Astrocyte of the spinal cord (primary cell): ENCODE data around the gene MADCAM1.
A peak's percentile ranks its signal among the peaks of the same experiment; 100 is the strongest.

Source experiments
- DNase-seq: peaks from one replicate; pipeline ENCODE4 v3.0.0; 2011; ENCODE audit warnings: low read depth, low spot score
- H3K4me3 ChIP-seq: 2 replicates; pipeline ENCODE4 v1.5.1; 2011; ENCODE audit warnings: low read depth, mild to moderate bottlenecking, low read length, moderate library complexity
- CTCF ChIP-seq: IDR thresholded peaks from 2 replicates; pipeline ENCODE4 v1.5.1; 2012; ENCODE audit warnings: low read depth, mild to moderate bottlenecking, low read length, inconsistent platforms
- in situ Hi-C: cut with HindIII; loops from 2 replicates; pipeline ENCODE4 v1.10.0; 2017; ENCODE audit warnings: low sequenced_read_pairs

MADCAM1 gene

GRCh38 chr19:507286-508203 is 11.3 kb downstream of the MADCAM1 start, which contains the start of gene TPGS1:
Gene TPGS1, plus strand, starts transcription at chr19:507497. Its CDS starts 10 bp downstream, at chr19:507507.
- peak; percentile 75 for DNase-seq
- no peak for TF ChIP-seq CTCF
- in situ Hi-C loops: no loop called here
- peak within 1 kb of the TSS; percentile 77 for H3K4me3 ChIP-seq

GRCh38 chr19:508204-509150 is 12.2 kb downstream of the MADCAM1 start:
- peak overlapping the region; percentile 77 for H3K4me3 ChIP-seq
- DNase-seq: no peak
- TF ChIP-seq CTCF: no peak

GRCh38 chr19:510606-511100 is 14.4 kb downstream of the MADCAM1 start:
- peak; percentile 98 for TF ChIP-seq CTCF
- in situ Hi-C loops: no loop called here
- peak; percentile 82 for DNase-seq
- H3K4me3 ChIP-seq: no peak overlapping the region

More at GRCh38 chr19:508204-509150, 12.2 kb downstream of the MADCAM1 start:
- in situ Hi-C loops: no loop called here

GRCh38 chr19:511101-511851 is 15.0 kb downstream of the MADCAM1 start:
- no peak overlapping the region for H3K4me3 ChIP-seq
- no peak for TF ChIP-seq CTCF
- DNase-seq: peak; percentile 62
- in situ Hi-C loops: no loop called here

GRCh38 chr19:512547-513365 is 16.5 kb downstream of the MADCAM1 start:
- in situ Hi-C loops: no loop called here
- no peak for TF ChIP-seq CTCF
- no peak overlapping the region for H3K4me3 ChIP-seq
- no peak for DNase-seq
